GM19468 (cell line): ENCODE data around the gene CYP2B6.
"Not testable (repeated sequence)": the region's sequence is repeated elsewhere in the genome, so short reads cannot be mapped to it uniquely, and the experiment has no call there.

Experiments
- ATAC-seq: cut with Tn5 transposase; IDR thresholded peaks from one replicate; pipeline ENCODE4 v1.9.1; 2021; ENCODE audit warnings: mild to moderate bottlenecking, moderate library complexity, moderate number of reproducible peaks; ENCODE audit not compliant: unreplicated experiment; ENCODE audit errors: extremely low read depth

Gene CYP2B6

GRCh38 chr19:41029524-41030432 lies 38.7 kb downstream of the CYP2B6 start:
- ATAC-seq = no peak

GRCh38 chr19:41030651-41031050 lies 39.6 kb downstream of the CYP2B6 start:
- ATAC-seq = no peak

- ATAC-seq = no peak
These were observed 40.8 kb downstream of the CYP2B6 start for GRCh38 chr19:41031916-41032315.

- ATAC-seq = not testable (repeated sequence)
These were observed 42.2 kb downstream of the CYP2B6 start for GRCh38 chr19:41033324-41033723.

GRCh38 chr19:41039806-41040205 lies 48.7 kb downstream of the CYP2B6 start:
- no peak for ATAC-seq

- not testable (repeated sequence) for ATAC-seq
These were observed 54.0 kb downstream of the CYP2B6 start for GRCh38 chr19:41045095-41045494.

- no peak for ATAC-seq
These were observed 59.3 kb downstream of the CYP2B6 start for GRCh38 chr19:41050426-41050825.

- not testable (repeated sequence) for ATAC-seq
These were observed 61.1 kb downstream of the CYP2B6 start for GRCh38 chr19:41052162-41052561.

GRCh38 chr19:41053331-41053730 lies 62.2 kb downstream of the CYP2B6 start:
- not testable (repeated sequence) for ATAC-seq

GRCh38 chr19:41064974-41065569 lies 74.0 kb downstream of the CYP2B6 start:
- no peak for ATAC-seq
